Uterus (tissue), 2 donors: ENCODE results near the gene ALG2.

Experiments
- CTCF ChIP-seq, 4 experiments: fragments of 200-600 bp in 2 of 4; fragments of 450-650 bp in 2 of 4; sonication (generic) in 2 of 4; IDR thresholded peaks; one replicate each; pipeline ENCODE4 v1.5.1; 2016 to 2019; ENCODE audit warnings: antibody characterized with exemption in 4 of 4, mild to moderate bottlenecking in 2 of 4, moderate library complexity in 1 of 4
- POLR2A ChIP-seq, 2 donors: fragments of 450-650 bp; IDR thresholded peaks; one replicate each; pipeline ENCODE4 v1.6.1; 2016; ENCODE audit warnings: antibody characterized with exemption in 2 of 2, mild to moderate bottlenecking in 1 of 2, moderate library complexity in 1 of 2

GRCh38 chr9:99249619-99250018 is 27.9 kb upstream of the ALG2 start:
- TF ChIP-seq CTCF (IDR thresholded peaks at IDR 0.05) (no peak), POLR2A (IDR thresholded peaks at IDR 0.05) (no peak)
